Measurements from ENCODE around the gene ANXA1. TPM values are rescaled to one million over a fixed set of nuclear protein-coding genes. Genes with fewer than 3 reads are reported as not detected.

Gene ANXA1
- total RNA-seq, 1 donor from 2014 or later, result 1,561 TPM

DNA sequence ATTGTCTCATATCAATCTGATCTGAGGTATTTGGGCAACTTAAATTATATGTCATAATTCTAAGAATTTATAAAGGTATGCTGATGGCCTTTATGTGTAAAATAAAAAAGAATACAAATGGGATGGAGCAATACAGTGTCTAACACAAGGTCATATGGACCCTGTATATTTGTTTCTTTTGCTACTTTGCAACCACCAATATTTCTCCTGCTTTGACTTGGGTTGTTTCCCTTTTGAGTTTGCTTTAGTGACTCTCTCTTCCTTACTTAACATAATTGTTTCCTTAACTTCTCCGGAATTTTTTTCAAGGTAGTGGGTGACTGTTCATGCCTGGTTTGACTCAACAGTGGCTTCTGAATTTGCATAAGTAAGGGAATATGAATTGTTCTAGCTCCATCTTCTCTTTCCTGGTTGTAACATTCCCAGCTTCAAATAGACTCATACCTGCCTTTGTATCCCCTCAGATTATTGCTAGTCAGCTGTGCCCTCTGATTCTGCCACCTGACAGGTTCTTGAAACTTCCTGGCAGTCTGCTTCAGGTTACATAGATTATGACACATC, 30.2 kb upstream of the ANXA1 start:
- Histone ChIP-seq H3K4me3 (ENCODE audit: low read depth, low read length) (no peak overlapping the region), H3K36me3 (ENCODE audit: control insufficient read depth, insufficient read depth, low read length) (no peaks in the 10 kb centered on the region), H3K27me3 (ENCODE audit: control insufficient read depth, insufficient read depth, low read length) (no peaks in the 10 kb centered on the region)
- FAIRE-seq (no peak), DNase-seq (ENCODE audit: low read depth) (peak; percentile 74)
- TF ChIP-seq CTCF (IDR thresholded peaks at IDR 0.05; ENCODE audit: insufficient read depth, low read length, severe bottlenecking), result no peak

DNA sequence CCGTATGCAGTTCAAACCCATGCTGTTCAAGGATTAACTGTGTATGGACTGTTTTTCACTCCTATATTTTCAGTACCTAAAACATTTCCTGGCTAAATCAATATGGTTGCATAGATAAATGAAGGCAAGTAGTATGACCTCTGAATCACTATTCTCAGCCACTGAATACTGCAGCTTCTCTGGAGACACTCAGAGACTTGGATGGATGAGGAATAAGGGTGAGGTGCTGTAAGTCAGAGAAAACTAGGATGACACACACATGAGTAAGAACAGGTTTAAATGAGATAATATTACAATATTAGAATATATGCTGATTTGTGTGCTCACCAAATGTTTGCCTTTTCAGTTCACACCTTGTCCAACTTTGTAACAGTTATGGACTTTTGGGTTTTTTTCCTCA, 26.0 kb upstream of the ANXA1 start:
- Histone ChIP-seq H3K36me3 (ENCODE audit: control insufficient read depth, insufficient read depth, low read length) (no peaks in the 10 kb centered on the region), H3K27me3 (ENCODE audit: control insufficient read depth, insufficient read depth, low read length) (no peaks in the 10 kb centered on the region), H3K4me3 (ENCODE audit: low read depth, low read length) (no peak overlapping the region)
- no peak for TF ChIP-seq CTCF (IDR thresholded peaks at IDR 0.05; ENCODE audit: insufficient read depth, low read length, severe bottlenecking)
- DNase-seq (ENCODE audit: low read depth) (peak; percentile 94), FAIRE-seq (no peak)

GRCh38 chr9:73129941-73130685, 21.6 kb upstream of the ANXA1 start:
- H3K27me3 ChIP-seq (ENCODE audit: control insufficient read depth, insufficient read depth, low read length), result no peaks in the 10 kb centered on the region
- H3K36me3 ChIP-seq (ENCODE audit: control insufficient read depth, insufficient read depth, low read length), result no peaks in the 10 kb centered on the region
- FAIRE-seq, result no peak

GRCh38 chr9:73131461-73131860, 20.2 kb upstream of the ANXA1 start:
- Histone ChIP-seq H3K27me3 (ENCODE audit: control insufficient read depth, insufficient read depth, low read length) (no peaks in the 10 kb centered on the region), H3K4me3 (ENCODE audit: low read depth, low read length) (no peak overlapping the region), H3K36me3 (ENCODE audit: control insufficient read depth, insufficient read depth, low read length) (no peaks in the 10 kb centered on the region)
- TF ChIP-seq CTCF (IDR thresholded peaks at IDR 0.05; ENCODE audit: insufficient read depth, low read length, severe bottlenecking), result no peak
- DNase-seq (ENCODE audit: low read depth), result peak; percentile 76
- no peak for FAIRE-seq

More at GRCh38 chr9:73129941-73130685, 21.6 kb upstream of the ANXA1 start:
- DNase-seq (ENCODE audit: low read depth), result no peak
- no peak for TF ChIP-seq CTCF (IDR thresholded peaks at IDR 0.05; ENCODE audit: insufficient read depth, low read length, severe bottlenecking)
- H3K4me3 ChIP-seq (ENCODE audit: low read depth, low read length), result no peak overlapping the region

GRCh38 chr9:73132034-73132776, 19.5 kb upstream of the ANXA1 start:
- peak; percentile 97 for DNase-seq (ENCODE audit: low read depth)
- no peak for TF ChIP-seq CTCF (IDR thresholded peaks at IDR 0.05; ENCODE audit: insufficient read depth, low read length, severe bottlenecking)
- no peaks in the 10 kb centered on the region for H3K36me3 ChIP-seq (ENCODE audit: control insufficient read depth, insufficient read depth, low read length)
- H3K4me3 ChIP-seq (ENCODE audit: low read depth, low read length), result peak overlapping the region; percentile 16
- FAIRE-seq, result no peak
- H3K27me3 ChIP-seq (ENCODE audit: control insufficient read depth, insufficient read depth, low read length), result no peaks in the 10 kb centered on the region
